ENCODE data around the gene CDC45.

DNA sequence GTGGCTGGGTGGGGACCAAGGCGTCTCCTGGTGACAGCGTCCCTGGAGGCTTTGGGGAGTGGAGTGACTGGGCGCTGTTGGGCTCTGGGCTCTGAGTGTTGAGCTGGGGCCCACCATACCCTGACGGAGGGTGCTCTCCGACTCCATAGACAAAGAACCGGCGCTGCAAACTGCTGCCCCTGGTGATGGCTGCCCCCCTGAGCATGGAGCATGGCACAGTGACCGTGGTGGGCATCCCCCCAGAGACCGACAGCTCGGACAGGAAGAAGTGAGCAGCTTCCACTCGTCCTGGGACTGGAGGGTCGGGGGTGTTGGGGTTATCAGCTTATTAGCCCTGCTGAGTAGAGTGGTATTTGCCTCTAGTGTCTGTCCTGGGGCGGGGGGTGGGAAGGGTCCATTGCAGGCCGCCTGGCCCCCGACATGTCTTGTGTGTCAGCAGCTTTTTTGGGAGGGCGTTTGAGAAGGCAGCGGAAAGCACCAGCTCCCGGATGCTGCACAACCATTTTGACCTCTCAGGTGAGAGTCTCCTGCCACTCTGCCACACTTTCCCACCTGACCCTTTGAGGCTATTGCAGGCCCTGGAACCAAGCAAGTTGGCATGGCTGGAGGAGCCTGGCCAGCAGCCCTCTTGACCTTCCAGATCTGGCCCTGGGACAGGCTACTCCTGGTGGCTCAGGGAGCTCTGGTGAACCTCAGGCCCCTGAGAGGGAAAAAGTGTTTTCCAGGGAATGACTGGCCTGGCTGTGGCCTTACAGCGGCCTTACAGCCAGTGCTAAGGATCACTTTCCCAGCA, 36.9 kb downstream of the CDC45 start:
- TF ChIP-seq, protein P1, sequence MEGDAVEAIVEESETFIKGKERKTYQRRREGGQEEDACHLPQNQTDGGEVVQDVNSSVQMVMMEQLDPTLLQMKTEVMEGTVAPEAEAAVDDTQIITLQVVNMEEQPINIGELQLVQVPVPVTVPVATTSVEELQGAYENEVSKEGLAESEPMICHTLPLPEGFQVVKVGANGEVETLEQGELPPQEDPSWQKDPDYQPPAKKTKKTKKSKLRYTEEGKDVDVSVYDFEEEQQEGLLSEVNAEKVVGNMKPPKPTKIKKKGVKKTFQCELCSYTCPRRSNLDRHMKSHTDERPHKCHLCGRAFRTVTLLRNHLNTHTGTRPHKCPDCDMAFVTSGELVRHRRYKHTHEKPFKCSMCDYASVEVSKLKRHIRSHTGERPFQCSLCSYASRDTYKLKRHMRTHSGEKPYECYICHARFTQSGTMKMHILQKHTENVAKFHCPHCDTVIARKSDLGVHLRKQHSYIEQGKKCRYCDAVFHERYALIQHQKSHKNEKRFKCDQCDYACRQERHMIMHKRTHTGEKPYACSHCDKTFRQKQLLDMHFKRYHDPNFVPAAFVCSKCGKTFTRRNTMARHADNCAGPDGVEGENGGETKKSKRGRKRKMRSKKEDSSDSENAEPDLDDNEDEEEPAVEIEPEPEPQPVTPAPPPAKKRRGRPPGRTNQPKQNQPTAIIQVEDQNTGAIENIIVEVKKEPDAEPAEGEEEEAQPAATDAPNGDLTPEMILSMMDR (IDR thresholded peaks at IDR 0.05), result no peak
- no peak for TF ChIP-seq POLR2A (IDR thresholded peaks at IDR 0.05)

Data from testis (tissue), 2 donors.